Vagina (tissue), 2 donors: Measurements from ENCODE around the gene RPL5. TPM values are rescaled to one million over a fixed set of nuclear protein-coding genes. Genes with fewer than 3 reads are reported as not detected.
A peak's percentile ranks its signal among the peaks of the same experiment; 100 is the strongest.

Experiments used
- DNase-seq, 2 donors: peaks; one replicate each; pipeline ENCODE4 v3.0.0-alpha.2; 2017; ENCODE audit errors: extremely low spot score in 2 of 2
- H3K27ac ChIP-seq: fragments of 200-600 bp; sonication (generic); one replicate; pipeline ENCODE4 v1.5.1; 2019
- H3K27me3 ChIP-seq: fragments of 200-600 bp; sonication (generic); one replicate; pipeline ENCODE4 v1.5.1; 2019
- H3K36me3 ChIP-seq, 2 donors: fragments of 200-600 bp; sonication (generic); one replicate each; pipeline ENCODE4 v1.5.1; 2017 to 2019
- H3K4me1 ChIP-seq: fragments of 200-600 bp; sonication (generic); one replicate; pipeline ENCODE4 v1.5.1; 2019
- H3K4me3 ChIP-seq, 2 donors: fragments of 200-600 bp; sonication (generic); 1 replicate in 1 of 2; 2 replicates in 1 of 2; pipeline ENCODE4 v1.5.1; 2016 to 2019
- H3K9me3 ChIP-seq: fragments of 200-600 bp; sonication (generic); one replicate; pipeline ENCODE4 v1.5.1; 2019
- POLR2A ChIP-seq, 2 donors: fragments of 450-650 bp; IDR thresholded peaks; one replicate each; pipeline ENCODE4 v1.6.1; 2017; ENCODE audit warnings: antibody characterized with exemption in 2 of 2, mild to moderate bottlenecking in 2 of 2, moderate library complexity in 2 of 2
- POLR2AphosphoS5 ChIP-seq, 2 donors: sonication (generic); formaldehyde crosslinking; IDR thresholded peaks; one replicate each; pipeline ENCODE4 v1.9.0; 2017; ENCODE audit warnings: antibody characterized with exemption in 2 of 2, mild to moderate bottlenecking in 2 of 2, low read depth in 1 of 2; ENCODE audit not compliant: insufficient read depth in 1 of 2
- intact Hi-C: fragments of 100-400 bp; cut with DNase I; formaldehyde crosslinking; loops from one replicate; pipeline ENCODE4 v1.15.1; 2023
- small RNA-seq: library from RNA; depleted of rRNA; stranded (forward); fragments of <200 nt; gene quantifications from one replicate; pipeline ENCODE3, GENCODE V24; 2016
- total RNA-seq: library from RNA; depleted of rRNA; stranded (reverse); fragments of >200 nt; gene quantifications from one replicate; pipeline ENCODE4 v1.2.3, GENCODE V29; 2016
- TF ChIP-seq, protein P1 (sequence below), 3 experiments: fragments of 450-650 bp in 2 of 3; fragments of 200-600 bp in 1 of 3; sonication (generic) in 1 of 3; IDR thresholded peaks; one replicate each; pipeline ENCODE4 v1.5.1; 2017 to 2019; ENCODE audit warnings: antibody characterized with exemption in 3 of 3, mild to moderate bottlenecking in 2 of 3, moderate library complexity in 2 of 3

RPL5 gene
- total RNA-seq, 1 donor from 2014 or later = 1,502 TPM

DNA sequence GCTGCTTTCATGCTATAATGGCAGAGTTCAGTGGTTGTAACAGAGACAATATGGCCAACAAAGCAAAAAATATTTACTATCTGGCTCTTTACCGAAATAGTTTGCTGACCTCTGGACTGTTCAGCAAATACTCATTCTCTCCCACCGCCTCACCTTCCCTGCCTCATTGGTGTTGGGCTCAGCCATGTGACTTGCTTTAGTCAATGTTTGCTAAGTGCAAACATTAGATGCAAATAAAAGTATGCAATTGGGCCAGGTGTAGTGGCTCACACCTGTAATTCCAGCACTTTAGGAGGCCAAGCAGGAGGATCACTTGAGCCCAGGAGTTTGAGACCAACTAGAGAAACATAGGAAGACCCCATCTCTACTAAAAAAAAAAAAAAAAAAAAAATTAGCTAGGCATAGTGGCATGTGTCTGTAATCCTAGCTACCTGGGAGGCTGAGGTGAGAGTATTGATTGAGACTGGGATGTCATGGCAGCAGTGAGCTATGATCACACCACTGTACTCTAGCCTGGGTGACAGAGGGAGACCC, 55.1 kb downstream of the RPL5 start:
- intact Hi-C loops = no loop called here
- no peak overlapping the region for H3K27ac ChIP-seq

DNA sequence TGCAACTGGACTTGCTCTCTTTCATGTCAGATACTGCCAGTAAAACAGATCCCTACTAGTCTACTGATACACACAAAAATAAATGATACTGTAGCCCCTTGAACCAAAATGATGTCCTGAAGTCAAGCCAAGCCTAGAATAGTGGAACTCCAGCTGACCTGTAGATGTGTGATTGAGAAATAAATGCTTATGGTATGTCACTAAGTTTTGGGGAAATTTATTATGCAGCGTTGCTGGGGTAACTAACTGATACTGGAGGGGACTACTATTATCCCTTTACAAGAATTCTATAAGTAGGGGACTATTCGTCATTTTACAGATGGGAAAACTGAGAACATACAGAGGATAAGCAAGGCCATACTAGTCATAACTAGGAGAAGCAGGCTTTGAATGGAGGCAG, 55.6 kb downstream of the RPL5 start:
- no peak for DNase-seq
- Histone ChIP-seq H3K4me3 (no peak overlapping the region), H3K9me3 (peaks cover 3% of the 10 kb centered on the region), H3K4me1 (no peaks in the 10 kb centered on the region), H3K27ac (no peak overlapping the region), H3K27me3 (no peaks in the 10 kb centered on the region), H3K36me3 (no peaks in the 10 kb centered on the region)
- no peak for TF ChIP-seq POLR2A (IDR thresholded peaks at IDR 0.05)
- TF ChIP-seq, protein P1, sequence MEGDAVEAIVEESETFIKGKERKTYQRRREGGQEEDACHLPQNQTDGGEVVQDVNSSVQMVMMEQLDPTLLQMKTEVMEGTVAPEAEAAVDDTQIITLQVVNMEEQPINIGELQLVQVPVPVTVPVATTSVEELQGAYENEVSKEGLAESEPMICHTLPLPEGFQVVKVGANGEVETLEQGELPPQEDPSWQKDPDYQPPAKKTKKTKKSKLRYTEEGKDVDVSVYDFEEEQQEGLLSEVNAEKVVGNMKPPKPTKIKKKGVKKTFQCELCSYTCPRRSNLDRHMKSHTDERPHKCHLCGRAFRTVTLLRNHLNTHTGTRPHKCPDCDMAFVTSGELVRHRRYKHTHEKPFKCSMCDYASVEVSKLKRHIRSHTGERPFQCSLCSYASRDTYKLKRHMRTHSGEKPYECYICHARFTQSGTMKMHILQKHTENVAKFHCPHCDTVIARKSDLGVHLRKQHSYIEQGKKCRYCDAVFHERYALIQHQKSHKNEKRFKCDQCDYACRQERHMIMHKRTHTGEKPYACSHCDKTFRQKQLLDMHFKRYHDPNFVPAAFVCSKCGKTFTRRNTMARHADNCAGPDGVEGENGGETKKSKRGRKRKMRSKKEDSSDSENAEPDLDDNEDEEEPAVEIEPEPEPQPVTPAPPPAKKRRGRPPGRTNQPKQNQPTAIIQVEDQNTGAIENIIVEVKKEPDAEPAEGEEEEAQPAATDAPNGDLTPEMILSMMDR (IDR thresholded peaks at IDR 0.05) = no peak
- TF ChIP-seq POLR2AphosphoS5 (IDR thresholded peaks at IDR 0.05; ENCODE audit: insufficient read depth in 1 of 2, low read depth in 1 of 2) = no peak
- intact Hi-C loops = no loop called here

More for the DNA sequence above, 55.1 kb downstream of the RPL5 start:
- H3K4me1 ChIP-seq = no peaks in the 10 kb centered on the region
- H3K4me3 ChIP-seq = no peak overlapping the region
- H3K9me3 ChIP-seq = peaks cover 3% of the 10 kb centered on the region
- no peaks in the 10 kb centered on the region for H3K36me3 ChIP-seq
- TF ChIP-seq POLR2A (IDR thresholded peaks at IDR 0.05) (no peak), POLR2AphosphoS5 (IDR thresholded peaks at IDR 0.05; ENCODE audit: insufficient read depth in 1 of 2, low read depth in 1 of 2) (no peak)
- TF ChIP-seq, protein P1 (IDR thresholded peaks at IDR 0.05) = no peak
- no peak for DNase-seq
- H3K27me3 ChIP-seq = no peaks in the 10 kb centered on the region

Small RNA genes lying within 50 kb of the gene (small RNA-seq; reads per million reads assigned to genes)
- not detected for gene RF00432
- 25.4 reads per million, percentile 95 among the genes with 10 or more reads in this experiment for gene SNORA66
- gene SNORD21 = not detected

Other genes starting within 250 kb of the RPL5 start
- 29.7 TPM for gene EVI5, start 46.9 kb upstream of the RPL5 start, total RNA-seq
- gene DIPK1A, start 129.4 kb downstream of the RPL5 start, total RNA-seq = 7.9 TPM
- gene MTF2, start 247.2 kb downstream of the RPL5 start, total RNA-seq = 16.7 TPM